Activated T-cell treated with anti-CD3 and anti-CD28 coated beads for 1 hour (primary cell): ENCODE data around the gene GJA1.
"Not testable (repeated sequence)": the region's sequence is repeated elsewhere in the genome, so short reads cannot be mapped to it uniquely, and the experiment has no call there.

Experiments used
- DNase-seq: peaks from one replicate; pipeline ENCODE4 v3.0.0-alpha.2; 2020; ENCODE audit warnings: low read depth

Gene GJA1

DNA sequence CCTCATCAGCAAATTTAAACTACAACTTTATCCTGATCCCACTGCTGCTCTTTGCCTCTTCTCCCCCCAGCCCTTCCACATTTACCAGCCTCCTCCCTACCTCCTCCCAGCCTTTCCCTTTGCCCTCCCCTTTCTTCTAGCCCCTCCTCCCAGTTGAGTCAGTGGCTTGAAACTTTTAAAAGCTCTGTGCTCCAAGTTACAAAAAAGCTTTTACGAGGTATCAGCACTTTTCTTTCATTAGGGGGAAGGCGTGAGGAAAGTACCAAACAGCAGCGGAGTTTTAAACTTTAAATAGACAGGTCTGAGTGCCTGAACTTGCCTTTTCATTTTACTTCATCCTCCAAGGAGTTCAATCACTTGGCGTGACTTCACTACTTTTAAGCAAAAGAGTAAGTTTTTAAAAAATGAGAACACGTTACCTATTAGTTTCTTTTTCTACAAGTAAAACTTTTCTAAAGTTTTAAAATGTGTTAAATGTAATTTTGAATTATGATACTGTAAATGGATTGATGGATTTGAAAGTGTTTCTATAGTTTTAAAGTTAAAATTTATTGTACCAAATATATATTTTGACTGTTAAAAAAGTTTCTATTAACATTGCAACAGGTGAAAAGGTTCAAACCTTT, at the start of gene GJA1:
Gene GJA1 (plus strand): TSS at position 203 of the 626 bp plus-strand sequence. CDS start 11,202 bp downstream, outside the sequence.
- DNase-seq = no peak

DNA sequence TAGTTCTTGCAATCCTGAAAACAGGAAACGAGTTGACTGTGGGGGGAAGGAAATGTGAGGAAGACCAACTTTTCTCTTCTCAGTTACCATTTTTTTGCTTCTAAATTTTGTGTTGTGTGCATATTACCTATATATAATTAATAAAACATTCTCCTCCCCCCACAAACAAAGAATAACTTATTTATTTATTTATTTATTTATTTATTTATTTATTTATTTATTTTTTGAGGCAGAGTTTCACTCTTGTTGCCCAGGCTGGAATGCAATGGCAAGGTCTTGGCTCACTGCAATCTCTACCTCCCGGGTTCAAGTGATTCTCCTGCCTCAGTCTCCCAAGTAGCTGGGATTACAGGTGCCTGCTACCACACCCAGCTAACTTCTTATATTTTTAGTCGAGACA, 48.9 kb upstream of the GJA1 start:
- DNase-seq = not testable (repeated sequence)

DNA sequence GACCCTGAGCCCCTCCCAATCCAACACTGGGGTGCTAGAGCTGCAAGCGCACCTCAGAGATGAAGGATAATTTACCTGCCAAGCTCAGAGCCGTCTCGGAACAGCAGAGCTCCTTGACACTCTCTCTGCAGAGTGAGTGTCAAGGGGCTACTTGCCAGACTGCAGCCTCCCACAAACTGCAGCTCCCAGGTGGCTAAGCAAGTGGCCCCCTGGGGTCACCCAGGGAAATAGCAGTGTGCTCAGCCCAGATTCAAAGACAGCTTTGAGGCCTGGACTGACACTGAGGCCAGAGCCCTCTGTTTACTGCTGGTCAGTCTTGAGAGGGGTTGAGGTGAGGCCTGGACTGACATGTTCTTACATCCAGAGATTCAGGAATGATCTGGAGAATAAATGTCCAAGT, 46.0 kb upstream of the GJA1 start:
- DNase-seq = no peak

DNA sequence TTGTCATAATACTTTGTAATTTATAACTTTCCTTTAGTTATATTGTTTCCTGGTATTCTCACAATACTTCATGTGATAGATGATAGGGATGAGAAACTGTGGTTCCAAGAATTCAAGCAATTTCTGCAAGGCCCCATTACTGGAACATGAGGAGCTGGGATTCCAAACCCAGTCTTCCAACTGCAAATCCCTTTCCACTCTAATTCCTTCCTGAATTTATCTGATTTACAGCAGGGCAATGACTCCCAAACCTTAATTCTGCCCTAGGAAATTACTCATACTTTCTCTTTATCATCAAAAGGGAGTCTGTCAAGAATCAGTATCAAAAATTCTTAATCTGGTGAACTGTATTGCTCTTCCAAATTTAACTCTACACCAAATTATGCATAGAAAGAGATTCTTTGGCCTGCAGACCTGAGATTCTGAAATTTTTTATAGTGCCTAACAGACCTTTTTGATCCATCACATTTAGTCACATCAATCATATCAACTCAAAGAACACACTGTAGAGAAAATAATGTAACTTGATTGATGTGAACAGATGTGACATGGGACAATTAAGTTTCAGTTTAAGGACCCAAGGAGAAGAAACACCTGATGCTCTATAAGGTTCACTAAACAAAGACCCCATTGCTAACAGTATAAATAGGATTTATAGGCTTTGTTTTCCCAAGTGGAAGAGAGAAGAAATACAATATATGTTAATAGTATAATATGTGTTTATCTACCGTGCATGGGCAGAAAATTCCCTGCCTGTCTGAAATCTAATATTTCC, 41.5 kb upstream of the GJA1 start:
- DNase-seq = no peak

DNA sequence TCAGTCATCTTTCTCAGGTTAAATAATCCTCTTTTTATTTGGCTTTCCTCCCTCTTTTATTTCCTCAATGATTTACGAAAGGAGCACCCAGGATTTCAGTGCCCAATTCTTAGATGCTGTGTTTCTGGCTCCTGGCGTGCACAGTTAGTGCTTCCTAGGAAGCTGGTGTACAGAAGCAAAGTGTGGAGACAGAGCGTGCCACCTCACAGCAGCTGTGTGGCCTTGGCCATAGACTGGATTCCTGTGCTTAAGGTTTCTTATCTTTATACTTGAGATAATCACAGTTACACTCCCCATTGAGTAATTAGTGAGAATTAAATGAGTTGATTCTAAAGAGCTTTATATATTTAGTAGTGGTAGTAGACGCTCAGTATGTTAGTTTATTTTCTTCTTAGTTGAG, 39.7 kb upstream of the GJA1 start:
- DNase-seq = no peak

DNA sequence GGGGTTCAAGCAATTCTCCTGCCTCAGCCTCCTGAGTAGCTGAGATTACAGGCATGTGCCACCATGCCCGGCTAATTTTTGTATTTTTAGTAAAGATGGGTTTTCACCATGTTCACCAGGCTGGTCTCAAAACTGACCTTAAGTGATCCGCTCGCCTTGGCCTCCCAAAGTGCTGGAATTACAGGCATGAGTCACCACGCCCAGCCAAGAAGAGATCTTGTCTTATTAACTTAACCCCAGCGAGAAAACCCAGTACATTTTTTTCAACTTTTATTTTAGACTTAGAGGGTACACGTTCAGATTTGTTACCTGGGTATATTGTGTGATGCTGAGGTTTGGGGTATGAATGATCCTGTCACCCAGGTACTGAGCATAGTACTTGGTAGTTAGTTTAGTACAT, 38.3 kb upstream of the GJA1 start:
- not testable (repeated sequence) for DNase-seq

DNA sequence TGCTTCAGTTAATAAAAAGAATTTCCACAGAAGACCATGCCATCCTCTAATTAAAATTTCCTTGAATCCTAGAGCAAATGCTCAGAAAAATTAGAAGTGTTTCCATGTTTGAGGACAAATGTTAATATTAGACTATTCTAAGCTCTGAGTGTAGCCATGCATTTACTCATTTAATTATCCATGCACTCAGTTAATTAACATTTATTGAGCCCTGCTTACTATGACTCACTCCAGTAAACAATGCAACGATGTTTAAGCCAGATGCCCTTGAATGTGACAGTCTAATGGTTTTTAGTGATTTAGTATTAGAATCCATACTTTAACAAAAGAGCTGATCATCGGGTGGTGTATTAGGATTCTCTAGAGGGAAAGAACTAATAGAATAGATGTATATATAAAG, 37.3 kb upstream of the GJA1 start:
- DNase-seq = no peak

DNA sequence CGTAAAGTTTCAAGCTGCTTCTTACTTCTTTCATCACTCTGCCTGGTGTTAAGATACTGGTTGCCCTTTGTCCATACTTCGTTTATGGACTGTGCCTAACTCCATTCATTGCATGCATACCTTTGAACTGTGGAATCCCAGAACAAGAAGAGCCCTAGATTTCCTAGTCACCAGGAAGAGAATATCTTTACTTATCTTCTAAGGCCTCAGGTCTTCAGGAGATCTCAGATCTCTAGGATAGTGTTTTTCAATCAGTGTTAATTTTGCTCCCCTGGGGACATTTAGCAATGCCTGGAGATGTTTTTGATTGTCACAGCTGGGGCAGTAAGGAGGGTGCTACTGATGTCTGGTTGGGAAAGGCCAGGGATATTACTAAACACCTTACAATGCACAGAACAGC, 35.5 kb upstream of the GJA1 start:
- DNase-seq = no peak

DNA sequence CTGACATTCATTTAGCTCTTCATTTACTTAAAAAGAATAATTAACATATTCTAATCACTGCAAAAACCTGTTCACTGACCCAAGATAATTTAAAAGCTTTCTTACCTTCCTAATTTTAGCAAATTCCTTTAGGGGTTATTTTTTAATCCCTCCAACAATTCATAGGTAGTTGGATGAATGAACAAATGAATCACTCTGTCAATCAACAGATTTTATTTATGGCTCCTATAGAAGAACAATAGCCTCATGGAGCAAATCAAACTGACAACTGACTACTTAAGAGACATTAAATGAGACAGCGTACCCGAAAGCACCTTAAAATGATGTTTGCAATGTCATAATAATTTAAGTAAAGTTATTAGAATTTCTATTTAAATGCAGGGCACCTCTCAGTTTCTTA, 31.5 kb upstream of the GJA1 start:
- no peak for DNase-seq

DNA sequence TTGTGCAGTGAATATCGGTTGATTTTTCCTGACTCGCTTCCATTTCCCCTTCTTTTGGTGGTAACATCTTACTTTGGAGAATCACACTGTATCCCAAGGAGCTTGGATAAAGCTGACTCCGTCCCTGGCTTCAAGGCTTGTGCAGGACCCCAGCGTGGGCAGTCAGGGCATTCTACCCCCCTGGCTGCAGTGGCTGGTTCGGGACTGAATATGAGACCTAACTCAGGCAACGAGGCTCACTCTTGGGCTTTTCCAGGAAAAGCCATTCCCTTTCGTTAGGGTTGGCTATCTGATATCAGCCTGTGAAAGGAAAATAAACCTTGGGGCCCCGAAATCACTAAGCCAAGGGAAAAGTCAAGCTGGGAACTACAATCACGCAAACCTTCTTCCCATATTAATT, 30.1 kb upstream of the GJA1 start:
- no peak for DNase-seq

DNA sequence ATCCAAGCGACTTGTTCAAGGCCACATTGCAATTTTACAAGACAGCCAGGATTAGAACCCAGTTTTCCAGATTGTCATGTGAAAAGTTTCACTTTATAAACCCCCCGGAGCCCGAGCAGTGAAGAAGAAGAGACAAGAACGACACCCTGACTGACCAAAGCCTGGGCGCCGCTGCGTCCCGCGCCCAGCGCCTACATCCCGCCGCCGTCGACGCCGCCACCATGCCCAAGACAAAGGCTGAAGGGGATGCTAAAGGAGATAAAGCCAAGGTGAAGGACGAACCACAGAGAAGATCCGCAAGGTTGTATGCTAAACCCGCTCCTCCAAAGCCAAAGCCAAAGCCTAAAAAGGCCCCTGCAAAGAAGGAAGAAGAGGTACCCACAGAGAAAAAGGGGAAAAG, 27.1 kb upstream of the GJA1 start:
- DNase-seq = no peak

DNA sequence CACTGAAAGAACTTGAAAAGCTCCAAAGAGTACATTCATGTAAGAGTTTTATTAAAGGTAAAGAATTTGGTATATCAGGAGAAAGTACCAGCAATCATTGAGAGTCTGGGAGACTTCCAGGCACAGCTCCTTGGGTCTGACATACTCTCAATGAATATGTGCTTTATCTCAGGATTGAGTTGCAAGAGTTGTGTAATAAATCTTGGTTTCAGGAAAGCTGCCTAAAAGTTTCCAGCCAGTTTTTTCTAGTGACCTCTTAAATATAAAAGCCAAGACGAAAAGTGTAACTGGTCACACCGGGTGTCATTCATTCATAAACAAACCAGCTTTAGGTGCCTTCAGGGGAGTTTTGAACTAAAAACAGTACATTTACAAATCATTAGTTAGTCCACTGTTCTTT, 21.6 kb upstream of the GJA1 start:
- DNase-seq = no peak

DNA sequence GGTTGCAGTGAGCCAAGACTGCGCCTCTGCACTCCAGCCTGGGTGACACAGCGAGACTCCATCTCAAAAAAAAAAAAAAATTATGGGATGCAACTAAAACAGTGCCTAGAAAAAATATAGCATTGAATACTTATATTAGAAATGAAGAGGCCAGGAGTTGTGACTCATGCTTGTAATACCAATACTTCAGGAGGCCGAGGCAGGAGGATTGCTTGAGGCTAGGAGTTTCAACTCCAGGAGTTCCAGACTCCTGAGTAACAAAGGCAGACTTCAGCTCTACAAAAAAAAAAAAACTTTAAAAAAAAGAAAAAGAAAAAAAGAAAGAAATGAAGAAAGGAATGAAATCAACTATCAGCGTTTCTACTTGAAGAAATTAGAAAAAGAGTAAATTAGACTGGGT, 17.1 kb upstream of the GJA1 start:
- DNase-seq = no peak

DNA sequence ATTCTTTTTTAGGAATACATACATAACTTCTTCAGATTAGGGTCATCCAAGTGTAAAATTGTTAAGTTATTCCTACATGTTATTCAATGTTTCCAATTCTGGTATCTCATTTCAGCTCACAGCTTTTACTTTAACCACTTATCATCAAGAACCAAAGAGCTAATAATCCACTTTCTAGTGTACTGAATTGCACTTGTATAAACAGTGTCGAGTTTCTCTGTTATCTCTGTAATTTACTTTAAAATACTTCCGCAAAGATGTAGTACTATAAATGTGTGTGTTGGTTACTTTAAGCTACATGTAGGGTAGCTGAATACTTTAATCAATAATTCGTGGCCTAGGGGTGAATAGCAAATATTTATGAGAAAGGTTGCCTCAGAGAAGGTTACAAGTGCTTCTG, 8.8 kb upstream of the GJA1 start:
- DNase-seq = no peak

DNA sequence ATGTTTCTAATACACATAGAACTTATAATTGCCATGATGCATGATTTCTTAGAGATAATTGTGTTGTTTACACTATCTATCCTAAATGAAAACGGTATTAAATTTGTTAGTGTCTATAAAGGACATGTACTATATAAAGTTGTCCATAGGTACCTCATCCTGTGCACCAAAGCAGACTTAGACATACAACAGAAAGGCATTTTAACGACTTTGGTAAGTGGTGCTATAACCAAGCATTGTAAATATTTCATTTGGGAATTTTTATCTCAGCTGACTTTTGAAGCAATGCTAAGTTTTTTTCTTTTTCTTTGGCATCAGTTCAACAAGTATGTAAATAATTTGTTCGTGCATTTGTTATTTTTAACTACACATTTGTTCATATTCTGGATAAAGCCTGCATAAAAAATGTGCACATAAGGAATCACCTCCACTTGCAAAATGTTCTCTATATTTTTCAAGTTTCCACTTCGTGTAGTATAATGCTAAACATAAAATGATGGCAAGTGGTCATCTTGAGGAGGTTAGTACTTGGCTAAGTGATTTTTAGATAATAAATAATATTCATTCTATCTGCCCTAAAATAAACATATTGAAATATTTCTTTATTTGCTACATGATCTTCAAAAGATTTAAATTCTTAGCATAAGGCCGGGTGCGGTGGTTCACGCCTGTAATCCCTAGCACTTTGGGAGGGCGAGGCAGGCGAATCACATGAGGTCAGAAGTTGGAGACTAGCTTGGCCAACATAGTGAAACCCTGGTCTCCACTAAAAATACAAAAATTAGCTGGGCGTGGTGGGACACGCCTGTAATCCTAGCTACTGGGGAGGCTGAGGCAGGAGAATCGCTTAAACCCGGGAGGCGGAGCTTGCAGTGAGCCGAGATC, 6.3 kb upstream of the GJA1 start:
- DNase-seq = no peak

DNA sequence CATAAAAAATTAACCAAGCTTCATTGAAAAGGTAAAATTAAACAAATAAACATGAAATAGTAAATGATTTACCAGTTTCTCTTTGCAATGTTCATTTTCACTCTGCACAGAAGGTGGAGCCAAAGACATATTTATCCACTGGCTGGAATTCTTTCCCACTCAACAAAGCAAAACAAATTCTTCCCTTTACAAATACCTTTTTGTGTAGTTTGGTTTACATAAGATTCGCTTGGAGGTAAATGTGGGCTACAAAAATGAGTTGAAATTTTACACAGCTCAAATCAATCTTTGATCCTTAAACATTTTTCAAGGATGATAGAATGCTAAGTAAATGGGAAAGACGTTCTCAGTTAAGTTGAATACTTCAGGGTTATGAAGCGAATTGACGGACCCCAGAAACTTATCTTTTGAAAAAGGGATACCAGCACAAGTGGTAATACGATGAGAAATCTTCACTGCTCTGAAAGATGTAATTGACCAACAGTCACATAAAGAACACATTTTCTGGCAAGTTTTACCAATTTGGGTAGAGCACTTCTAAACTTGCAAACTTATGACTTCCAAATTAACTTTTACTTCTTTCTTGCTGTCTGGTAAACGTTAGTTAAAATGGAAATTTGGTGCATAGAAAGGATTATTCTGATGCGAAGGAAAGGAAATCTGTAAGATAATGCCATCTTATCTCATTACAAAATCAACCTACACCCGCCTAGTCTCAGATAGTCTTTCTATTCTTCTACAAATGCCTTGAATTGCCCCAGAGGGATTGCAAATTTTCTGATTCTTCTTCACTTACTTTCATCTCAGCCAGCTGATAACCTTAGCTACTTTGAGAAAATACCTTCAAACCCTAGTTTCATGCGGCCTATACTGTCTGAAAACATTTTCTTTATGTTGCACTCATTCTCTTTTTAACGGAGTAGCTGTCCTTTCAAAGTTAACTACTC, 4.7 kb upstream of the GJA1 start:
- no peak for DNase-seq

DNA sequence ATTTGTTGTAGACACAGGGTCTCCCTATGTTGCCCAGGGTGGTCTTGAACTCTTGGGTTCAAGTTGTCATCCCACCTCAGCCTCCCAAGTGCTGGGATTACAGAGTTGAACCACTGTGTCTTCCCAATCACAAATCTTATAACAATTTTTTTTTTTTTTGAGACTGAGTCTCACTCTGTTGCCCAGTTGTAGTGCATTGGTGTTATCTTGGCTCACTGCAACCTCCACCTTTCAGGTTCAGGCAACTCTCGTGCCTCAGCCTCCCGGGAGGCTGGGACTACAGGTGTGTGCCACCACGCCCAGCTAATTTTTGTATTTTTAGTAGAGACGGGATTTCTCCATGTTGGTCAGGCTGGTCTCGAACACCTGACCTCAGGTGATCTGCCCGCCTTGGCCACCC, 3.7 kb upstream of the GJA1 start:
- DNase-seq = not testable (repeated sequence)

DNA sequence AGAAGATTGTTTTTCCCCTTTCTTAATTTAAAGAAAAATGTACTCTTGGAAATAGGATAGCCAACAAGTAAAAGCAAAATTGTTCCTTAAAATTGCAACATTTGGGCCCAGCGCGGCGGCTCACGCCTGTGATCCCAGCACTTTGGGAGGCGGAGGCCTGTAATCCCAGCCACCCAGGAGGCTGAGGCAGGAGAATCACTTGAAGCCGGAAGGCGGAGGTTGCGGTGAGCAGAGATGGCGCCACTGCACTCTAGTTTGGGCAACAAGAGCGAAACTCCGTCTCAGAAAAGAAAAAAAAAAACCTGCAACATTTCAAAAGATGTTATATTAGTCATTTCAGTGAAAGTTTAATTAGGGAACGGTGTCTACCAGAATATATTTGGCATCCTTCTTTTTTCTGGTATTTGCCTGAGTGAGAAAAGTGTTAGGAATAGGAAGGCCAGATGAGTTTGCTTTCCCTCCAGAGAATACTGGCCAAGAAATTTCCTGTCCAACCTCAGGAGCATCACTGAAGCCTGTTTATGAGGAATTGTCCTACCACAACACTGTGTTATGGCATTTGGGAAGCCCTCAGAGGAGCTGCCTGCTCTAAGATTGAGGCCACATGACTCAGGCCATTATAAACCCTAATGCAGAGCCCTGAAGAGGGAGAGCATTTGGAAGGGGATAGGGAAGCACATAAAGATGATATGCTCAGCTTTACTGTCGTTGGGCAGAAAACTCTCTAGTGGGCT, 1.2 kb upstream of the GJA1 start:
- no peak for DNase-seq

DNA sequence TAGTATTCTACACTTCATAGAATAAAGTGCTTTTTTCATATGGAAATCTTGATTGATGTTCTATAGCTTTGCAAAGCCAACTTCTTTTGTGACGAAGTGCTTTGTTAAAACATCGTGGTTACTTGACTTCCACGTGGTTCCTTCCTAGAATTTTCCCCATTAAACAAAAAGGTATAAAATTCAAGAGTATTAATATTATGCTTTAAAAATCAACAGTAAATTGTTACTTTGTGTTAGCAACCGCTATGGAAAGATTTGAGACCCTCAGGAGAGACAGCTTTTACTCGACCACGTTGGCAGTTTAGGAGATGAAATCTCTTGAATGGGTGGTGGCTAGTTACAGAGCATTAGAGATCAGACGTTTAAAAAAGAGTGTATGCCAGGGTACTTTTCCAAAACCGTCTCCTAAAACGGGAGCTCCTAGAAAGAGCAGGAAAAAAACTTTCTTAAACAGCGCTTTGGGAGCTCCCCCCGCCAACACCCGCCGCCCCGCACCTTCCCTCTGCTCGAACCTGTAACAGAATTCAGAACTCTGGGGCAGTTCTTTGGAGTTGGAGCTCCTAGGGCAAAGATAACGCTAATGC, 920 bp downstream of the GJA1 start:
- no peak for DNase-seq

DNA sequence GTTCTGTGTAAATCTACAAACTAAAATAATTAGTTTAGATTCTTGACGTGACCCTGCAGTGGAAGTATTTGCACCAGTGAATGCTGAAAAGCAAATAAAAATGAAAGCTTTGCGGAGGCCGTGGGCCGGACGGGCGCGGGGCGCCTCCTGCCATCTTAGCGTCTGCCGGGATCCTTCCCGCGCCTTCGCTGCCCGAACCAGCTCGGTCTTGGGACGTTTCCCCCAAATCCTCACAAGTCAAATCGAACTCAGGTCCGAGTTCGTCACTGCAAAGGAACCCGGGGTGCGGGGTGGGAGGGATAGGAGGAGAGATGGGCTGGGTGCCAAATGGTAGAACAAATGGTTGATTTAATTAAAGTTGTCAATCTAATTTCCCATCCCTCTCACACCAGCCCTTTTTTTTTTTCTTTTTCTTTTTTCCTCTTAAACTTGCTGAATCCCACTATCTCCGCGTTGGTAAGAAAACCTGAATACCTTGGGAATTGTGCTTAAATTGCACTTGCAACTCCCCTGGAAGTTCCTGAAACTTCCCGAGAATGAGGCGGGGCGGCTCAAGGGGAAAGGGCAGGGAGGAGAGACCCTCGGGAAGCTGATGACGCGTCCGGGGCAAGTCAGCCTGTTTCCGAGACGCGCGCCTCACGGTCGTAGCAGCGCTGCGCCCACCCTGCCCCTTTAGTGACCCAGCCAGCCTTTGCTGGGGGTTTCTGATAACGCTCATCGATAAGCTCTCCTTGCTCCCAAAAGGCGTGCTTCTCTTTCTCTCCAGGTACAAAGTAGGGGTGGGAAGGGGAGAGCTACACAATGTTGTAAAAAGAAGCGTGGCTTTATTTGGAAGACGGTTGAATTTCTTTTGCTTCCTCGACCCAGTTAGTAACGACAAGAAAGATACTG, 1.8 kb downstream of the GJA1 start:
- peak; percentile 0 for DNase-seq
